HEK293 (cell line): ENCODE measurements around the gene ARHGAP25.

ENCODE experiments used
- CTCF ChIA-PET: fragments of 350-600 bp; formaldehyde crosslinking; extraction: SDS; loops from one replicate; lab custom pipeline; 2021; ENCODE audit warnings: antibody characterized with exemption; lab: Yijun Ruan, JAX
- POLR2A ChIA-PET: fragments of 300-600 bp; formaldehyde crosslinking; extraction: SDS; loops from one replicate; lab custom pipeline; 2020; ENCODE audit warnings: antibody characterized with exemption, inconsistent platforms; lab: Yijun Ruan, JAX
- H3K27ac ChIP-seq: fragments of 200-500 bp; sonication (Bioruptor generic); 2 replicates; pipeline ENCODE4 v1.5.1; 2014; ENCODE audit warnings: low read depth, low read length, control low read depth, inconsistent platforms; ENCODE audit errors: extremely low read depth
- H3K36me3 ChIP-seq, 2 experiments: fragments of 200-500 bp in 1 of 2; sonication (Bioruptor generic) in 1 of 2; 1 replicate in 1 of 2; 2 replicates in 1 of 2; pipeline ENCODE4 v1.5.1; 2014 to 2017; ENCODE audit warnings: inconsistent platforms in 2 of 2, low read length in 2 of 2; ENCODE audit not compliant: control insufficient read depth in 2 of 2, insufficient read depth in 1 of 2
- H3K4me1 ChIP-seq: fragments of 200-500 bp; sonication (Bioruptor generic); 2 replicates; pipeline ENCODE4 v1.5.1; 2014; ENCODE audit warnings: mild to moderate bottlenecking, low read length, inconsistent platforms; ENCODE audit not compliant: control insufficient read depth, insufficient read depth
- H3K4me3 ChIP-seq: 2 replicates; pipeline ENCODE4 v1.5.1; 2011; ENCODE audit warnings: low read depth, mild to moderate bottlenecking, control low read depth, low read length, moderate library complexity
- H3K9me3 ChIP-seq: fragments of 200-500 bp; sonication (Bioruptor generic); 2 replicates; pipeline ENCODE4 v1.5.1; 2014; ENCODE audit warnings: low read depth, low read length, inconsistent platforms; ENCODE audit not compliant: control insufficient read depth, insufficient read depth
- HOXA7 ChIP-seq: sonication (generic); formaldehyde crosslinking; IDR thresholded peaks from 2 replicates; pipeline ENCODE4 v1.8.1; 2022; ENCODE audit warnings: missing genetic modification reagents, borderline replicate concordance
- MEIS1 ChIP-seq: sonication (generic); formaldehyde crosslinking; IDR thresholded peaks from 2 replicates; pipeline ENCODE4 v1.8.1; 2022; ENCODE audit warnings: missing genetic modification reagents, mild to moderate bottlenecking, borderline replicate concordance
- ZBTB1 ChIP-seq: fragments of 450-650 bp; formaldehyde crosslinking; IDR thresholded peaks from 2 replicates; pipeline ENCODE4 v1.5.1; 2016; ENCODE audit warnings: missing biosample characterization, missing genetic modification characterization
- ZFP69B ChIP-seq: fragments of 450-650 bp; formaldehyde crosslinking; IDR thresholded peaks from 2 replicates; pipeline ENCODE4 v1.5.1; 2016; ENCODE audit warnings: missing biosample characterization, missing genetic modification characterization
- ZIC2 ChIP-seq: fragments of 450-650 bp; formaldehyde crosslinking; IDR thresholded peaks from 2 replicates; pipeline ENCODE4 v1.5.1; 2016; ENCODE audit warnings: missing biosample characterization, missing genetic modification characterization
- ZNF148 ChIP-seq: fragments of 450-650 bp; formaldehyde crosslinking; IDR thresholded peaks from 2 replicates; pipeline ENCODE4 v1.5.0; 2017; ENCODE audit warnings: missing biosample characterization, missing genetic modification characterization, borderline replicate concordance
- ZNF280C ChIP-seq: fragments of 450-650 bp; formaldehyde crosslinking; IDR thresholded peaks from 2 replicates; pipeline ENCODE4 v1.5.1; 2016; ENCODE audit warnings: missing biosample characterization, missing genetic modification characterization
- ZNF433 ChIP-seq: fragments of 450-650 bp; formaldehyde crosslinking; IDR thresholded peaks from 2 replicates; pipeline ENCODE4 v1.5.1; 2016; ENCODE audit warnings: missing biosample characterization, missing genetic modification characterization, low read depth
- ZNF530 ChIP-seq: fragments of 450-650 bp; formaldehyde crosslinking; IDR thresholded peaks from 2 replicates; pipeline ENCODE4 v1.5.1; 2016; ENCODE audit warnings: low read depth, missing biosample characterization, missing genetic modification characterization
- ZNF560 ChIP-seq: fragments of 450-650 bp; formaldehyde crosslinking; IDR thresholded peaks from 2 replicates; pipeline ENCODE4 v1.5.1; 2017; ENCODE audit warnings: missing biosample characterization, missing genetic modification characterization, borderline replicate concordance
- ZNF626 ChIP-seq: fragments of 450-650 bp; sonication (Bioruptor Pico); formaldehyde crosslinking; IDR thresholded peaks from 2 replicates; pipeline ENCODE4 v1.5.1; 2018; ENCODE audit warnings: missing biosample characterization, missing genetic modification characterization, inconsistent platforms
- ZNF677 ChIP-seq: fragments of 450-650 bp; IDR thresholded peaks from 2 replicates; pipeline ENCODE4 v1.5.0; 2018; ENCODE audit warnings: missing biosample characterization, mild to moderate bottlenecking, missing genetic modification characterization, moderate library complexity
- ZNF692 ChIP-seq: fragments of 450-650 bp; formaldehyde crosslinking; IDR thresholded peaks from 2 replicates; pipeline ENCODE4 v1.5.1; 2016; ENCODE audit warnings: missing biosample characterization, missing genetic modification characterization
- ZNF777 ChIP-seq: fragments of 450-650 bp; formaldehyde crosslinking; IDR thresholded peaks from 2 replicates; pipeline ENCODE4 v1.5.1; 2017; ENCODE audit warnings: missing biosample characterization, missing genetic modification characterization, borderline replicate concordance
- ZNF785 ChIP-seq: fragments of 450-650 bp; formaldehyde crosslinking; IDR thresholded peaks from 2 replicates; pipeline ENCODE4 v1.5.1; 2016; ENCODE audit warnings: missing biosample characterization, missing genetic modification characterization
- ZNF792 ChIP-seq: fragments of 450-650 bp; formaldehyde crosslinking; IDR thresholded peaks from 2 replicates; pipeline ENCODE4 v1.5.1; 2016; ENCODE audit warnings: missing biosample characterization, missing genetic modification characterization
- ZSCAN16 ChIP-seq: fragments of 450-650 bp; formaldehyde crosslinking; IDR thresholded peaks from 2 replicates; pipeline ENCODE4 v1.5.1; 2016; ENCODE audit warnings: missing biosample characterization, missing genetic modification characterization
- TF ChIP-seq, protein P1 (sequence below): fragments of 450-650 bp; formaldehyde crosslinking; IDR thresholded peaks from 2 replicates; pipeline ENCODE4 v1.5.1; 2016; ENCODE audit warnings: missing biosample characterization, missing genetic modification characterization
- TF ChIP-seq, protein P2 (sequence below): fragments of 450-650 bp; formaldehyde crosslinking; IDR thresholded peaks from 2 replicates; pipeline ENCODE4 v1.5.1; 2016; ENCODE audit warnings: missing biosample characterization, missing genetic modification characterization

The ARHGAP25 gene

DNA sequence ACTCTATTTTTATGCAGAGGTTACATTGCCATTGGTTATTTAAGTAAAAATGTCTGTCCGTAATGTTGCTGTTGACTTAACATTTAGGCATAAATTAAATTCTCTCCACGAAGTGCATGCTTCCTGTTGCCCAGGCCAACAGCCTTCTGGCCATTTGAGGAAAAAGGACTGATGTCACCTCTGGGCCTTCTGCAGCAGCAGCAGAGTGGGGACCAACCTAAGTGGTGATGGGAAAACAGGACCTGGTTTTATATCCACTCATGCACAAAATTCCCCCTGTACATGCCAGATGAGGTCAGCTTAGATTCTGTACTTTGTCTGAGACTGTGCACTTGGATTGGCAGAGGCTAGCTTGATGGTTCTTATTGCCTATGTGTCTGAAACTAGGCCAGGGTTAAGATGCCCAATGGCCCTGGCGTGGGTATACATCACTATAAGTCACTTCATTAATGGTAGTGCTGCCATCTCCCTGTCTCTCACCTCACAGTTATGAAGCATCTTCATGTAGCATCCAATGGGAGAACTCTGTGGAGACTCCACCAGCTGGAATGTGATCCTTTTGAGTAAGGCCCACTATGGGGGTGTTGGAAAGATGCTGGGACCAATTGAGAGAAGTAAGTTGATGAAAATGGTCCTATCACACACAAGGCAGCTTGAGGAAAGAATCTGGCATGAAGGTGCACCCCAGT lies 4.4 kb downstream of the ARHGAP25 start:
- ChIA-PET POLR2A (no interaction called here), CTCF (interaction anchor here (0.9 to 6.1 kb wide), 4 partner anchors 9 to 19 kb away, joined by 4 to 41 read pairs (median 4); no protein-coding TSS in a partner anchor)
- TF ChIP-seq ZNF785 (tag by site-specific recombination), result no peak
- TF ChIP-seq, protein P1, sequence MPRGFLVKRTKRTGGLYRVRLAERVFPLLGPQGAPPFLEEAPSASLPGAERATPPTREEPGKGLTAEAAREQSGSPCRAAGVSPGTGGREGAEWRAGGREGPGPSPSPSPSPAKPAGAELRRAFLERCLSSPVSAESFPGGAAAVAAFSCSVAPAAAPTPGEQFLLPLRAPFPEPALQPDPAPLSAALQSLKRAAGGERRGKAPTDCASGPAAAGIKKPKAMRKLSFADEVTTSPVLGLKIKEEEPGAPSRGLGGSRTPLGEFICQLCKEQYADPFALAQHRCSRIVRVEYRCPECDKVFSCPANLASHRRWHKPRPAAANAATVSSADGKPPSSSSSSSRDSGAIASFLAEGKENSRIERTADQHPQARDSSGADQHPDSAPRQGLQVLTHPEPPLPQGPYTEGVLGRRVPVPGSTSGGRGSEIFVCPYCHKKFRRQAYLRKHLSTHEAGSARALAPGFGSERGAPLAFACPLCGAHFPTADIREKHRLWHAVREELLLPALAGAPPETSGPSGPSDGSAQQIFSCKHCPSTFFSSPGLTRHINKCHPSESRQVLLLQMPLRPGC (tag by site-specific recombination), result no peak
- TF ChIP-seq ZFP69B, result no peak
- TF ChIP-seq ZNF433, result no peak
- TF ChIP-seq ZNF626 (tag by site-specific recombination), result no peak
- no peak for TF ChIP-seq MEIS1 (CRISPR knock-in tag)
- TF ChIP-seq HOXA7 (CRISPR knock-in tag), result no peak
- TF ChIP-seq ZNF280C (tag by site-specific recombination), result no peak
- no peak for TF ChIP-seq ZIC2 (tag by site-specific recombination)
- no peak for TF ChIP-seq ZNF148 (tag by site-specific recombination)
- TF ChIP-seq ZSCAN16 (tag by site-specific recombination), result no peak
- no peak for TF ChIP-seq ZNF792 (tag by site-specific recombination)
- TF ChIP-seq ZNF677 (tag by site-specific recombination), result no peak
- H3K36me3 ChIP-seq, result no peaks in the 10 kb centered on the region
- no peaks in the 10 kb centered on the region for H3K4me1 ChIP-seq
- H3K9me3 ChIP-seq, result no peaks in the 10 kb centered on the region
- H3K27ac ChIP-seq, result no peak overlapping the region
- no peak overlapping the region for H3K4me3 ChIP-seq

DNA sequence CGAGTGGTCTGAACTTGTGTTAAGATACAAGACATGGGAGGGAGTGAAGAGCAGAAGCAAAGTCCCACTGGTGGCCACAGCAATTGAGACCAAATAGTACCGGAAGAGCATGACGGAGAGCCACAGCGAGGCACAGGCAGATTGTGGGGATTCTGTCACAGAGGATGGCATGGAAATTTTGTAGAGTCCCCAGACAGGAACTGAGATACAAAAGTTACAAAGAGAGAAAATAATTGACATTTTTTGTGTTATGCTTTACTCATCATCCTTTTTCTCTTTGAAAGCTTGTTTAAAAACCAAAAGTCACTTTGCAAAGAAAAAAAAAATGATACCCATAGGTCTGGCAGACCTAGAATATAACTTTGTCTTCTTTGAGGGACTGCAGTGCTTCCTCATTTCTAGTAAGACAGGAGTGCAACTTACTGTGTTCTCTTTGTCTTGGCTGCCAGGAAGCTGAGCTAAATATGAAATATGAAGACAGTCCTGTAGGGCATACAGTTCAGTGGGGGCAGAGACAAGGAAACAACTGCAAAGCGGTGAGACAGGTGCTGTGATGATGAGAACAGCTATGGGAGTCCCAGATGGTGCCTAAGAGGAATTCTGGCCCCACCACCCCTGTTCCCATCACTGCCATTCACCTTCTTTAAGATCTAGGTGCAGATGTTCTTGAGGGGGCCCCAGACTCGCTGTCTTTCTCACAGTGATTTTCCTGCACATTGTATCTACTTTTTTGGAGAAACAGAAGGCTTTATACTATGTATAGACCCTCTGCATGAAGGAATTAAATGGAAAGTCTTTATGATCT lies 5.2 kb downstream of the ARHGAP25 start:
- ChIA-PET POLR2A (no interaction called here), CTCF (interaction anchor here (1.0 to 6.1 kb wide), 4 partner anchors 9 to 186 kb away, joined by 3 to 41 read pairs (median 10); no protein-coding TSS in a partner anchor)
- Histone ChIP-seq H3K4me1 (no peaks in the 10 kb centered on the region), H3K36me3 (no peaks in the 10 kb centered on the region), H3K27ac (no peak overlapping the region), H3K9me3 (no peaks in the 10 kb centered on the region), H3K4me3 (no peak overlapping the region)
- TF ChIP-seq, protein P1 (tag by site-specific recombination), result no peak
- TF ChIP-seq ZNF692 (no peak), ZNF530 (tag by site-specific recombination) (no peak), ZBTB1 (no peak), ZNF777 (tag by site-specific recombination) (no peak), ZNF560 (no peak)
- TF ChIP-seq, protein P2, sequence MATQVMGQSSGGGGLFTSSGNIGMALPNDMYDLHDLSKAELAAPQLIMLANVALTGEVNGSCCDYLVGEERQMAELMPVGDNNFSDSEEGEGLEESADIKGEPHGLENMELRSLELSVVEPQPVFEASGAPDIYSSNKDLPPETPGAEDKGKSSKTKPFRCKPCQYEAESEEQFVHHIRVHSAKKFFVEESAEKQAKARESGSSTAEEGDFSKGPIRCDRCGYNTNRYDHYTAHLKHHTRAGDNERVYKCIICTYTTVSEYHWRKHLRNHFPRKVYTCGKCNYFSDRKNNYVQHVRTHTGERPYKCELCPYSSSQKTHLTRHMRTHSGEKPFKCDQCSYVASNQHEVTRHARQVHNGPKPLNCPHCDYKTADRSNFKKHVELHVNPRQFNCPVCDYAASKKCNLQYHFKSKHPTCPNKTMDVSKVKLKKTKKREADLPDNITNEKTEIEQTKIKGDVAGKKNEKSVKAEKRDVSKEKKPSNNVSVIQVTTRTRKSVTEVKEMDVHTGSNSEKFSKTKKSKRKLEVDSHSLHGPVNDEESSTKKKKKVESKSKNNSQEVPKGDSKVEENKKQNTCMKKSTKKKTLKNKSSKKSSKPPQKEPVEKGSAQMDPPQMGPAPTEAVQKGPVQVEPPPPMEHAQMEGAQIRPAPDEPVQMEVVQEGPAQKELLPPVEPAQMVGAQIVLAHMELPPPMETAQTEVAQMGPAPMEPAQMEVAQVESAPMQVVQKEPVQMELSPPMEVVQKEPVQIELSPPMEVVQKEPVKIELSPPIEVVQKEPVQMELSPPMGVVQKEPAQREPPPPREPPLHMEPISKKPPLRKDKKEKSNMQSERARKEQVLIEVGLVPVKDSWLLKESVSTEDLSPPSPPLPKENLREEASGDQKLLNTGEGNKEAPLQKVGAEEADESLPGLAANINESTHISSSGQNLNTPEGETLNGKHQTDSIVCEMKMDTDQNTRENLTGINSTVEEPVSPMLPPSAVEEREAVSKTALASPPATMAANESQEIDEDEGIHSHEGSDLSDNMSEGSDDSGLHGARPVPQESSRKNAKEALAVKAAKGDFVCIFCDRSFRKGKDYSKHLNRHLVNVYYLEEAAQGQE (tag by site-specific recombination), result no peak
